GM23338 (cell line): ENCODE results near the gene KLK6. TPM values are rescaled to one million over a fixed set of nuclear protein-coding genes. Genes with fewer than 3 reads are reported as not detected.

Experiments
- ATAC-seq: fragments of 200-7000 bp; cut with Tn5 transposase; 3 replicates; pipeline ENCODE4 v1.9.1; 2020
- DNase-seq: peaks from one replicate; pipeline ENCODE4 v3.0.0-alpha.2; 2015; ENCODE audit warnings: low spot score
- H2AFZ ChIP-seq: fragments of 200-600 bp; sonication (generic); 2 replicates; pipeline ENCODE4 v1.8.0; 2016; ENCODE audit warnings: antibody characterized with exemption, mild to moderate bottlenecking, moderate library complexity
- H3F3A ChIP-seq: fragments of 200-600 bp; sonication (generic); replicated peaks from 2 replicates; pipeline ENCODE4 v1.8.0; 2017; ENCODE audit warnings: antibody characterized with exemption, mixed run types, low read depth
- H3K27ac ChIP-seq: fragments of 200-600 bp; sonication (generic); 2 replicates; pipeline ENCODE4 v1.6.1; 2016; ENCODE audit warnings: low read depth
- H3K27me3 ChIP-seq: fragments of 200-600 bp; sonication (generic); 2 replicates; pipeline ENCODE4 v1.8.0; 2016; ENCODE audit warnings: mild to moderate bottlenecking, mixed run types, moderate library complexity; ENCODE audit not compliant: insufficient read depth
- H3K36me3 ChIP-seq: fragments of 200-600 bp; sonication (generic); 2 replicates; pipeline ENCODE4 v1.8.0; 2016; ENCODE audit warnings: mild to moderate bottlenecking; ENCODE audit not compliant: insufficient read depth
- H3K4me1 ChIP-seq: fragments of 200-600 bp; sonication (generic); 2 replicates; pipeline ENCODE4 v1.8.0; 2016; ENCODE audit warnings: mild to moderate bottlenecking, moderate library complexity; ENCODE audit not compliant: insufficient read depth
- H3K4me2 ChIP-seq: fragments of 200-600 bp; sonication (generic); 2 replicates; pipeline ENCODE4 v1.7.1; 2017; ENCODE audit warnings: mixed run types
- H3K4me3 ChIP-seq: fragments of 200-600 bp; sonication (generic); 2 replicates; pipeline ENCODE4 v1.6.1; 2016; ENCODE audit warnings: mixed run types
- H3K79me2 ChIP-seq: fragments of 200-600 bp; sonication (generic); replicated peaks from 2 replicates; pipeline ENCODE4 v1.8.0; 2017; ENCODE audit warnings: mild to moderate bottlenecking; ENCODE audit not compliant: insufficient read depth
- H3K9me2 ChIP-seq: fragments of 200-600 bp; sonication (generic); 2 replicates; pipeline ENCODE4 v1.8.0; 2017; ENCODE audit not compliant: insufficient read depth
- H4K20me1 ChIP-seq: fragments of 200-600 bp; sonication (generic); replicated peaks from 2 replicates; pipeline ENCODE4 v1.8.0; 2017; ENCODE audit warnings: mild to moderate bottlenecking; ENCODE audit not compliant: insufficient read depth
- H3K27ac Mint-ChIP-seq: 2 replicates; pipeline ENCODE4 v1.8.0; 2020; ENCODE audit warnings: inconsistent platforms, mild to moderate bottlenecking, moderate library complexity, mixed read lengths
- H3K27me3 Mint-ChIP-seq: 3 replicates; pipeline ENCODE4 v1.8.0; 2022; ENCODE audit warnings: low read depth, mild to moderate bottlenecking, moderate library complexity, mixed read lengths, inconsistent platforms; ENCODE audit not compliant: insufficient read depth, poor library complexity
- H3K36me3 Mint-ChIP-seq: 3 replicates; pipeline ENCODE4 v1.8.0; 2021; ENCODE audit warnings: low read depth, mild to moderate bottlenecking, inconsistent platforms, moderate library complexity, mixed read lengths
- H3K4me1 Mint-ChIP-seq: 3 replicates; pipeline ENCODE4 v1.8.0; 2020; ENCODE audit warnings: mild to moderate bottlenecking, inconsistent platforms, mixed read lengths
- H3K4me3 Mint-ChIP-seq: 3 replicates; pipeline ENCODE4 v1.8.0; 2021; ENCODE audit warnings: moderate library complexity, mild to moderate bottlenecking, inconsistent platforms, mixed read lengths
- H3K9me3 Mint-ChIP-seq: 3 replicates; pipeline ENCODE4 v1.8.0; 2020; ENCODE audit warnings: moderate library complexity, mild to moderate bottlenecking, inconsistent platforms, mixed read lengths
- CREB1 ChIP-seq: fragments of 250-450 bp; sonication (Bioruptor Pico); IDR thresholded peaks from 2 replicates; pipeline ENCODE4 v1.5.0; 2020; ENCODE audit warnings: low read depth, mild to moderate bottlenecking, moderate library complexity
- EZH2 ChIP-seq: fragments of 200-600 bp; sonication (generic); IDR thresholded peaks from one replicate; pipeline ENCODE4 v1.8.0; 2017; ENCODE audit warnings: antibody characterized with exemption, mild to moderate bottlenecking, low read depth; ENCODE audit not compliant: unreplicated experiment
- EZH2phosphoT487 ChIP-seq: fragments of 200-600 bp; sonication (generic); IDR thresholded peaks from one replicate; pipeline ENCODE4 v1.8.1; 2018; ENCODE audit warnings: antibody characterized with exemption; ENCODE audit not compliant: unreplicated experiment
- JUNB ChIP-seq: IDR thresholded peaks from one replicate; pipeline ENCODE4 v1.6.1; 2016; ENCODE audit warnings: antibody characterized with exemption; ENCODE audit not compliant: unreplicated experiment
- NANOG ChIP-seq: IDR thresholded peaks from 2 replicates; pipeline ENCODE4 v1.6.1; 2016; ENCODE audit warnings: antibody characterized with exemption, borderline replicate concordance
- POLR2AphosphoS5 ChIP-seq: IDR thresholded peaks from 2 replicates; pipeline ENCODE4 v1.6.1; 2016; ENCODE audit warnings: antibody characterized with exemption, low read depth
- REST ChIP-seq: IDR thresholded peaks from one replicate; pipeline ENCODE4 v1.6.1; 2018; ENCODE audit warnings: antibody characterized with exemption; ENCODE audit not compliant: unreplicated experiment
- STAT1 ChIP-seq: IDR thresholded peaks from one replicate; pipeline ENCODE4 v1.6.1; 2016; ENCODE audit warnings: antibody characterized with exemption; ENCODE audit not compliant: unreplicated experiment
- ZNF114 ChIP-seq: fragments of 250-450 bp; sonication (Bioruptor Pico); IDR thresholded peaks from 2 replicates; pipeline ENCODE4 v1.5.0; 2020; ENCODE audit warnings: mild to moderate bottlenecking, moderate library complexity
- ZNF331 ChIP-seq: fragments of 250-450 bp; sonication (Bioruptor Pico); IDR thresholded peaks from 2 replicates; pipeline ENCODE4 v1.5.0; 2020; ENCODE audit warnings: low read depth, mild to moderate bottlenecking, moderate library complexity
- polyA plus RNA-seq: library from polyadenylated mRNA; unstranded; fragments of >200 nt; fragmentation: Nextera tagmentation; extraction: Ambion mirVana; gene quantifications from 2 replicates; pipeline ENCODE4 v1.2.1, GENCODE V29; 2016
- total RNA-seq: library from RNA; depleted of rRNA; stranded (reverse); fragments of >200 nt; shearing (Covaris generic); gene quantifications from 2 replicates; pipeline ENCODE4 v1.2.3, GENCODE V29; 2014
- TF ChIP-seq, protein P1 (sequence below): IDR thresholded peaks from 2 replicates; pipeline ENCODE4 v1.6.1; 2016; ENCODE audit warnings: antibody characterized with exemption
- TF ChIP-seq, protein P2 (sequence below), 2 experiments: fragments of 200-600 bp in 1 of 2; sonication (generic) in 1 of 2; conservative IDR thresholded peaks; 2 replicates each; pipeline versions ENCODE4 v1.5.1 to v1.6.1; 2016 to 2017; ENCODE audit warnings: antibody characterized with exemption in 2 of 2, low read depth in 2 of 2, mild to moderate bottlenecking in 2 of 2, moderate library complexity in 1 of 2
- TF ChIP-seq, protein P3 (sequence below): fragments of 250-450 bp; sonication (Bioruptor Pico); IDR thresholded peaks from 2 replicates; pipeline ENCODE4 v1.5.0; 2020; ENCODE audit warnings: mild to moderate bottlenecking, moderate library complexity

KLK6 gene
- total and polyA plus RNA-seq, 2 experiments from 2014 or later: 0.47 to 0.56 TPM

- peak within 1 kb of the TSS; percentile 93 for H2AFZ ChIP-seq
- no peak within 1 kb of the TSS; the same call in 1 of the 2 replicates for H3K27ac Mint-ChIP-seq
- peak within 1 kb of the TSS; percentile 72 for H3K4me2 ChIP-seq
Observed at GRCh38 chr19:51001515-51001914, 32.1 kb upstream of the KLK6 start, which contains the start of gene KLK8. KLK8 (minus strand) TSS chr19:51001604; CDS start chr19:51001167, 437 bp downstream.

More at GRCh38 chr19:51001515-51001914, 32.1 kb upstream of the KLK6 start, which contains the start of gene KLK8:
- no peaks in the 10 kb centered on the region for H4K20me1 ChIP-seq
- DNase-seq (peak; percentile 34), ATAC-seq (peak; percentile 16)
- no peaks in the 10 kb centered on the region for H3K79me2 ChIP-seq
- no peaks in the 10 kb centered on the region for H3K27me3 ChIP-seq
- H3K4me3 ChIP-seq: peak within 1 kb of the TSS; percentile 41
- Mint-ChIP-seq H3K36me3 (no peaks in the 10 kb centered on the region), H3K27me3 (peaks cover 28% of the 10 kb centered on the region), H3K9me3 (no peaks in the 10 kb centered on the region; the same call in 1 of the 3 replicates), H3K4me3 (peak within 1 kb of the TSS; percentile 17; the same call in 1 of the 3 replicates), H3K4me1 (peaks cover 19% of the 10 kb centered on the region)
- TF ChIP-seq, protein P1, sequence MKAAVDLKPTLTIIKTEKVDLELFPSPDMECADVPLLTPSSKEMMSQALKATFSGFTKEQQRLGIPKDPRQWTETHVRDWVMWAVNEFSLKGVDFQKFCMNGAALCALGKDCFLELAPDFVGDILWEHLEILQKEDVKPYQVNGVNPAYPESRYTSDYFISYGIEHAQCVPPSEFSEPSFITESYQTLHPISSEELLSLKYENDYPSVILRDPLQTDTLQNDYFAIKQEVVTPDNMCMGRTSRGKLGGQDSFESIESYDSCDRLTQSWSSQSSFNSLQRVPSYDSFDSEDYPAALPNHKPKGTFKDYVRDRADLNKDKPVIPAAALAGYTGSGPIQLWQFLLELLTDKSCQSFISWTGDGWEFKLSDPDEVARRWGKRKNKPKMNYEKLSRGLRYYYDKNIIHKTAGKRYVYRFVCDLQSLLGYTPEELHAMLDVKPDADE: no peak
- no peak for TF ChIP-seq EZH2
- no peak for TF ChIP-seq NANOG
- TF ChIP-seq ZNF114: no peak
- TF ChIP-seq EZH2phosphoT487: no peak
- TF ChIP-seq CREB1 (CRISPR knock-in tag): no peak
- TF ChIP-seq ZNF331: no peak
- TF ChIP-seq, protein P2, sequence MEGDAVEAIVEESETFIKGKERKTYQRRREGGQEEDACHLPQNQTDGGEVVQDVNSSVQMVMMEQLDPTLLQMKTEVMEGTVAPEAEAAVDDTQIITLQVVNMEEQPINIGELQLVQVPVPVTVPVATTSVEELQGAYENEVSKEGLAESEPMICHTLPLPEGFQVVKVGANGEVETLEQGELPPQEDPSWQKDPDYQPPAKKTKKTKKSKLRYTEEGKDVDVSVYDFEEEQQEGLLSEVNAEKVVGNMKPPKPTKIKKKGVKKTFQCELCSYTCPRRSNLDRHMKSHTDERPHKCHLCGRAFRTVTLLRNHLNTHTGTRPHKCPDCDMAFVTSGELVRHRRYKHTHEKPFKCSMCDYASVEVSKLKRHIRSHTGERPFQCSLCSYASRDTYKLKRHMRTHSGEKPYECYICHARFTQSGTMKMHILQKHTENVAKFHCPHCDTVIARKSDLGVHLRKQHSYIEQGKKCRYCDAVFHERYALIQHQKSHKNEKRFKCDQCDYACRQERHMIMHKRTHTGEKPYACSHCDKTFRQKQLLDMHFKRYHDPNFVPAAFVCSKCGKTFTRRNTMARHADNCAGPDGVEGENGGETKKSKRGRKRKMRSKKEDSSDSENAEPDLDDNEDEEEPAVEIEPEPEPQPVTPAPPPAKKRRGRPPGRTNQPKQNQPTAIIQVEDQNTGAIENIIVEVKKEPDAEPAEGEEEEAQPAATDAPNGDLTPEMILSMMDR (conservative IDR thresholded peaks at IDR 0.05; ENCODE audit: low read depth in 2 of 2): no peak
- no peak for TF ChIP-seq REST
- no peak for TF ChIP-seq POLR2AphosphoS5
- no peak for TF ChIP-seq JUNB
- TF ChIP-seq, protein P3, sequence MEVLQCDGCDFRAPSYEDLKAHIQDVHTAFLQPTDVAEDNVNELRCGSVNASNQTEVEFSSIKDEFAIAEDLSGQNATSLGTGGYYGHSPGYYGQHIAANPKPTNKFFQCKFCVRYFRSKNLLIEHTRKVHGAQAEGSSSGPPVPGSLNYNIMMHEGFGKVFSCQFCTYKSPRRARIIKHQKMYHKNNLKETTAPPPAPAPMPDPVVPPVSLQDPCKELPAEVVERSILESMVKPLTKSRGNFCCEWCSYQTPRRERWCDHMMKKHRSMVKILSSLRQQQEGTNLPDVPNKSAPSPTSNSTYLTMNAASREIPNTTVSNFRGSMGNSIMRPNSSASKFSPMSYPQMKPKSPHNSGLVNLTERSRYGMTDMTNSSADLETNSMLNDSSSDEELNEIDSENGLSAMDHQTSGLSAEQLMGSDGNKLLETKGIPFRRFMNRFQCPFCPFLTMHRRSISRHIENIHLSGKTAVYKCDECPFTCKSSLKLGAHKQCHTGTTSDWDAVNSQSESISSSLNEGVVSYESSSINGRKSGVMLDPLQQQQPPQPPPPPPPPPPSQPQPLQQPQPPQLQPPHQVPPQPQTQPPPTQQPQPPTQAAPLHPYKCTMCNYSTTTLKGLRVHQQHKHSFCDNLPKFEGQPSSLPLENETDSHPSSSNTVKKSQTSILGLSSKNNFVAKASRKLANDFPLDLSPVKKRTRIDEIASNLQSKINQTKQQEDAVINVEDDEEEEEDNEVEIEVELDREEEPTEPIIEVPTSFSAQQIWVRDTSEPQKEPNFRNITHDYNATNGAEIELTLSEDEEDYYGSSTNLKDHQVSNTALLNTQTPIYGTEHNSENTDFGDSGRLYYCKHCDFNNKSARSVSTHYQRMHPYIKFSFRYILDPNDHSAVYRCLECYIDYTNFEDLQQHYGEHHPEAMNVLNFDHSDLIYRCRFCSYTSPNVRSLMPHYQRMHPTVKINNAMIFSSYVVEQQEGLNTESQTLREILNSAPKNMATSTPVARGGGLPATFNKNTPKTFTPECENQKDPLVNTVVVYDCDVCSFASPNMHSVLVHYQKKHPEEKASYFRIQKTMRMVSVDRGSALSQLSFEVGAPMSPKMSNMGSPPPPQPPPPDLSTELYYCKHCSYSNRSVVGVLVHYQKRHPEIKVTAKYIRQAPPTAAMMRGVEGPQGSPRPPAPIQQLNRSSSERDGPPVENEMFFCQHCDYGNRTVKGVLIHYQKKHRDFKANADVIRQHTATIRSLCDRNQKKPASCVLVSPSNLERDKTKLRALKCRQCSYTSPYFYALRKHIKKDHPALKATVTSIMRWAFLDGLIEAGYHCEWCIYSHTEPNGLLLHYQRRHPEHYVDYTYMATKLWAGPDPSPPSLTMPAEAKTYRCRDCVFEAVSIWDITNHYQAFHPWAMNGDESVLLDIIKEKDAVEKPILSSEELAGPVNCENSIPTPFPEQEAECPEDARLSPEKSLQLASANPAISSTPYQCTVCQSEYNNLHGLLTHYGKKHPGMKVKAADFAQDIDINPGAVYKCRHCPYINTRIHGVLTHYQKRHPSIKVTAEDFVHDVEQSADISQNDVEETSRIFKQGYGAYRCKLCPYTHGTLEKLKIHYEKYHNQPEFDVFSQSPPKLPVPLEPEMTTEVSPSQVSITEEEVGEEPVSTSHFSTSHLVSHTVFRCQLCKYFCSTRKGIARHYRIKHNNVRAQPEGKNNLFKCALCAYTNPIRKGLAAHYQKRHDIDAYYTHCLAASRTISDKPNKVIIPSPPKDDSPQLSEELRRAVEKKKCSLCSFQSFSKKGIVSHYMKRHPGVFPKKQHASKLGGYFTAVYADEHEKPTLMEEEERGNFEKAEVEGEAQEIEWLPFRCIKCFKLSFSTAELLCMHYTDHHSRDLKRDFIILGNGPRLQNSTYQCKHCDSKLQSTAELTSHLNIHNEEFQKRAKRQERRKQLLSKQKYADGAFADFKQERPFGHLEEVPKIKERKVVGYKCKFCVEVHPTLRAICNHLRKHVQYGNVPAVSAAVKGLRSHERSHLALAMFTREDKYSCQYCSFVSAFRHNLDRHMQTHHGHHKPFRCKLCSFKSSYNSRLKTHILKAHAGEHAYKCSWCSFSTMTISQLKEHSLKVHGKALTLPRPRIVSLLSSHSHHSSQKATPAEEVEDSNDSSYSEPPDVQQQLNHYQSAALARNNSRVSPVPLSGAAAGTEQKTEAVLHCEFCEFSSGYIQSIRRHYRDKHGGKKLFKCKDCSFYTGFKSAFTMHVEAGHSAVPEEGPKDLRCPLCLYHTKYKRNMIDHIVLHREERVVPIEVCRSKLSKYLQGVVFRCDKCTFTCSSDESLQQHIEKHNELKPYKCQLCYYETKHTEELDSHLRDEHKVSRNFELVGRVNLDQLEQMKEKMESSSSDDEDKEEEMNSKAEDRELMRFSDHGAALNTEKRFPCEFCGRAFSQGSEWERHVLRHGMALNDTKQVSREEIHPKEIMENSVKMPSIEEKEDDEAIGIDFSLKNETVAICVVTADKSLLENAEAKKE: no peak
- no peak for TF ChIP-seq STAT1
- H3K36me3 ChIP-seq: no peaks in the 10 kb centered on the region
- H3K9me2 ChIP-seq: no peaks in the 10 kb centered on the region
- H3K4me1 ChIP-seq: peaks cover 17% of the 10 kb centered on the region
- no peaks in the 10 kb centered on the region for H3F3A ChIP-seq
- H3K27ac ChIP-seq: no peak within 1 kb of the TSS; the same call in 1 of the 2 replicates
